GM12878 (cell line): ENCODE measurements around the gene FGFR4.

ENCODE experiments used
- ZNF274 ChIP-seq: IDR thresholded peaks from one replicate; pipeline ENCODE4 v1.8.0; 2011; ENCODE audit not compliant: insufficient read length, insufficient read depth
- TF ChIP-seq, protein P1 (sequence below), 3 experiments: IDR thresholded peaks in 2 of 3; conservative IDR thresholded peaks in 1 of 3; 2 replicates each; pipeline ENCODE4 v1.5.1; 2011; ENCODE audit warnings: low read depth in 3 of 3, low read length in 3 of 3, mild to moderate bottlenecking in 3 of 3, control low read depth in 2 of 3, moderate library complexity in 2 of 3, inconsistent platforms in 1 of 3, mixed read lengths in 1 of 3; ENCODE audit not compliant: control insufficient read depth in 2 of 3, insufficient read depth in 1 of 3; ENCODE audit errors: extremely low read depth in 1 of 3

GRCh38 chr5:177117441-177118045, 30.8 kb downstream of the FGFR4 start:
- TF ChIP-seq ZNF274, result no peak
- TF ChIP-seq, protein P1, sequence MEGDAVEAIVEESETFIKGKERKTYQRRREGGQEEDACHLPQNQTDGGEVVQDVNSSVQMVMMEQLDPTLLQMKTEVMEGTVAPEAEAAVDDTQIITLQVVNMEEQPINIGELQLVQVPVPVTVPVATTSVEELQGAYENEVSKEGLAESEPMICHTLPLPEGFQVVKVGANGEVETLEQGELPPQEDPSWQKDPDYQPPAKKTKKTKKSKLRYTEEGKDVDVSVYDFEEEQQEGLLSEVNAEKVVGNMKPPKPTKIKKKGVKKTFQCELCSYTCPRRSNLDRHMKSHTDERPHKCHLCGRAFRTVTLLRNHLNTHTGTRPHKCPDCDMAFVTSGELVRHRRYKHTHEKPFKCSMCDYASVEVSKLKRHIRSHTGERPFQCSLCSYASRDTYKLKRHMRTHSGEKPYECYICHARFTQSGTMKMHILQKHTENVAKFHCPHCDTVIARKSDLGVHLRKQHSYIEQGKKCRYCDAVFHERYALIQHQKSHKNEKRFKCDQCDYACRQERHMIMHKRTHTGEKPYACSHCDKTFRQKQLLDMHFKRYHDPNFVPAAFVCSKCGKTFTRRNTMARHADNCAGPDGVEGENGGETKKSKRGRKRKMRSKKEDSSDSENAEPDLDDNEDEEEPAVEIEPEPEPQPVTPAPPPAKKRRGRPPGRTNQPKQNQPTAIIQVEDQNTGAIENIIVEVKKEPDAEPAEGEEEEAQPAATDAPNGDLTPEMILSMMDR (IDR thresholded peaks at IDR 0.05 in 2 of 3, conservative IDR thresholded peaks at IDR 0.05 in 1 of 3; ENCODE audit: control insufficient read depth in 2 of 3, extremely low read depth in 1 of 3, insufficient read depth in 1 of 3, low read depth in 3 of 3, low read length in 3 of 3), result no peak
